ENCODE data around the gene GJC1.

GJC1 gene

DNA sequence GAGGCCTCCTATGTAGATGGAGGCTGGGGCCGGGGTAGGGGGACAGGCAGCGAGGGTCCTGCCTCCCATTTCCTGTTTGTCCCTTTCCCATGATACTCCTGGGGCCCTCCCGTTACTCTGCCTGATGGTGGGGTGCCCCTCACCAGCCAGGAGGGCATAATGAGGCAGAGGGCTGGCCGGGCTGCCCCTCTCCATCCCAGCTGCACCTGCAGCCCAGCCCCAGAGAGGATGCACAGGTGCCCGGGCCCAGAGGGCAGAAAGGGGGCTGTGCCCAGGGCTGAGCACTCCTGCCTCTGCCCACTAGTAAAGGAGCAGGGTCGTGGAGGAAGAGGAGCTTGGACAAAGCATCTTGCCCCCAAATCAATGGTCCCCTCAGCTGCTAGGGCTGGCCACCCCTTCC, 60.9 kb downstream of the GJC1 start:
- no peak for ATAC-seq
- TF ChIP-seq ZNF70 (CRISPR knock-in tag; IDR thresholded peaks at IDR 0.05) = no peak
- no peak for TF ChIP-seq TOX (CRISPR knock-in tag; IDR thresholded peaks at IDR 0.05; ENCODE audit: borderline replicate concordance)
- no peak for TF ChIP-seq CSDC2 (CRISPR knock-in tag; IDR thresholded peaks at IDR 0.05)
- TF ChIP-seq PPARA (CRISPR knock-in tag; IDR thresholded peaks at IDR 0.05; ENCODE audit: borderline replicate concordance) = no peak
- TF ChIP-seq ZFP30 (CRISPR knock-in tag; IDR thresholded peaks at IDR 0.05) = no peak
- TF ChIP-seq TCF4 (CRISPR knock-in tag; IDR thresholded peaks at IDR 0.05; ENCODE audit: borderline replicate concordance) = no peak
- TF ChIP-seq ZFP3 (CRISPR knock-in tag; IDR thresholded peaks at IDR 0.05) = no peak
- no peak for TF ChIP-seq ZNF8 (CRISPR knock-in tag; IDR thresholded peaks at IDR 0.05)
- TF ChIP-seq ESRRG (CRISPR knock-in tag; IDR thresholded peaks at IDR 0.05) = no peak
- TF ChIP-seq ARNTL (CRISPR knock-in tag; IDR thresholded peaks at IDR 0.05; ENCODE audit: borderline replicate concordance, low read depth) = no peak
- TF ChIP-seq, protein P1, sequence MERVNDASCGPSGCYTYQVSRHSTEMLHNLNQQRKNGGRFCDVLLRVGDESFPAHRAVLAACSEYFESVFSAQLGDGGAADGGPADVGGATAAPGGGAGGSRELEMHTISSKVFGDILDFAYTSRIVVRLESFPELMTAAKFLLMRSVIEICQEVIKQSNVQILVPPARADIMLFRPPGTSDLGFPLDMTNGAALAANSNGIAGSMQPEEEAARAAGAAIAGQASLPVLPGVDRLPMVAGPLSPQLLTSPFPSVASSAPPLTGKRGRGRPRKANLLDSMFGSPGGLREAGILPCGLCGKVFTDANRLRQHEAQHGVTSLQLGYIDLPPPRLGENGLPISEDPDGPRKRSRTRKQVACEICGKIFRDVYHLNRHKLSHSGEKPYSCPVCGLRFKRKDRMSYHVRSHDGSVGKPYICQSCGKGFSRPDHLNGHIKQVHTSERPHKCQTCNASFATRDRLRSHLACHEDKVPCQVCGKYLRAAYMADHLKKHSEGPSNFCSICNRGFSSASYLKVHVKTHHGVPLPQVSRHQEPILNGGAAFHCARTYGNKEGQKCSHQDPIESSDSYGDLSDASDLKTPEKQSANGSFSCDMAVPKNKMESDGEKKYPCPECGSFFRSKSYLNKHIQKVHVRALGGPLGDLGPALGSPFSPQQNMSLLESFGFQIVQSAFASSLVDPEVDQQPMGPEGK (CRISPR knock-in tag; IDR thresholded peaks at IDR 0.05; ENCODE audit: borderline replicate concordance) = no peak
- no peak for TF ChIP-seq ZC3H10 (CRISPR knock-in tag; IDR thresholded peaks at IDR 0.05)
- no peak for TF ChIP-seq RARB (CRISPR knock-in tag; IDR thresholded peaks at IDR 0.05)

- ATAC-seq = no peak
- TF ChIP-seq TCF4 (CRISPR knock-in tag; IDR thresholded peaks at IDR 0.05; ENCODE audit: borderline replicate concordance) (no peak), TSHZ2 (CRISPR knock-in tag; IDR thresholded peaks at IDR 0.05) (no peak)
Measured at GRCh38 chr17:44768505-44769142, 61.5 kb downstream of the GJC1 start.

GRCh38 chr17:44767493-44767892, 62.6 kb downstream of the GJC1 start:
- TF ChIP-seq ISL1 (CRISPR knock-in tag; IDR thresholded peaks at IDR 0.05) (no peak), ZNF70 (CRISPR knock-in tag; IDR thresholded peaks at IDR 0.05) (no peak), OSR1 (CRISPR knock-in tag; IDR thresholded peaks at IDR 0.05) (no peak), TOX (CRISPR knock-in tag; IDR thresholded peaks at IDR 0.05; ENCODE audit: borderline replicate concordance) (no peak), BACH2 (CRISPR knock-in tag; IDR thresholded peaks at IDR 0.05; ENCODE audit: borderline replicate concordance) (no peak), ZFP30 (CRISPR knock-in tag; IDR thresholded peaks at IDR 0.05) (no peak), ESRRG (CRISPR knock-in tag; IDR thresholded peaks at IDR 0.05) (no peak)
- TF ChIP-seq, protein P2, sequence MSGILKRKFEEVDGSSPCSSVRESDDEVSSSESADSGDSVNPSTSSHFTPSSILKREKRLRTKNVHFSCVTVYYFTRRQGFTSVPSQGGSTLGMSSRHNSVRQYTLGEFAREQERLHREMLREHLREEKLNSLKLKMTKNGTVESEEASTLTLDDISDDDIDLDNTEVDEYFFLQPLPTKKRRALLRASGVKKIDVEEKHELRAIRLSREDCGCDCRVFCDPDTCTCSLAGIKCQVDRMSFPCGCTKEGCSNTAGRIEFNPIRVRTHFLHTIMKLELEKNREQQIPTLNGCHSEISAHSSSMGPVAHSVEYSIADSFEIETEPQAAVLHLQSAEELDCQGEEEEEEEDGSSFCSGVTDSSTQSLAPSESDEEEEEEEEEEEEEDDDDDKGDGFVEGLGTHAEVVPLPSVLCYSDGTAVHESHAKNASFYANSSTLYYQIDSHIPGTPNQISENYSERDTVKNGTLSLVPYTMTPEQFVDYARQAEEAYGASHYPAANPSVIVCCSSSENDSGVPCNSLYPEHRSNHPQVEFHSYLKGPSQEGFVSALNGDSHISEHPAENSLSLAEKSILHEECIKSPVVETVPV (CRISPR knock-in tag; IDR thresholded peaks at IDR 0.05) = no peak
- TF ChIP-seq, protein P3, sequence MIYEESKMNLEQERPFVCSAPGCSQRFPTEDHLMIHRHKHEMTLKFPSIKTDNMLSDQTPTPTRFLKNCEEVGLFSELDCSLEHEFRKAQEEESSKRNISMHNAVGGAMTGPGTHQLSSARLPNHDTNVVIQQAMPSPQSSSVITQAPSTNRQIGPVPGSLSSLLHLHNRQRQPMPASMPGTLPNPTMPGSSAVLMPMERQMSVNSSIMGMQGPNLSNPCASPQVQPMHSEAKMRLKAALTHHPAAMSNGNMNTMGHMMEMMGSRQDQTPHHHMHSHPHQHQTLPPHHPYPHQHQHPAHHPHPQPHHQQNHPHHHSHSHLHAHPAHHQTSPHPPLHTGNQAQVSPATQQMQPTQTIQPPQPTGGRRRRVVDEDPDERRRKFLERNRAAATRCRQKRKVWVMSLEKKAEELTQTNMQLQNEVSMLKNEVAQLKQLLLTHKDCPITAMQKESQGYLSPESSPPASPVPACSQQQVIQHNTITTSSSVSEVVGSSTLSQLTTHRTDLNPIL (CRISPR knock-in tag; IDR thresholded peaks at IDR 0.05; ENCODE audit: low read depth) = no peak
- no peak for ATAC-seq

DNA sequence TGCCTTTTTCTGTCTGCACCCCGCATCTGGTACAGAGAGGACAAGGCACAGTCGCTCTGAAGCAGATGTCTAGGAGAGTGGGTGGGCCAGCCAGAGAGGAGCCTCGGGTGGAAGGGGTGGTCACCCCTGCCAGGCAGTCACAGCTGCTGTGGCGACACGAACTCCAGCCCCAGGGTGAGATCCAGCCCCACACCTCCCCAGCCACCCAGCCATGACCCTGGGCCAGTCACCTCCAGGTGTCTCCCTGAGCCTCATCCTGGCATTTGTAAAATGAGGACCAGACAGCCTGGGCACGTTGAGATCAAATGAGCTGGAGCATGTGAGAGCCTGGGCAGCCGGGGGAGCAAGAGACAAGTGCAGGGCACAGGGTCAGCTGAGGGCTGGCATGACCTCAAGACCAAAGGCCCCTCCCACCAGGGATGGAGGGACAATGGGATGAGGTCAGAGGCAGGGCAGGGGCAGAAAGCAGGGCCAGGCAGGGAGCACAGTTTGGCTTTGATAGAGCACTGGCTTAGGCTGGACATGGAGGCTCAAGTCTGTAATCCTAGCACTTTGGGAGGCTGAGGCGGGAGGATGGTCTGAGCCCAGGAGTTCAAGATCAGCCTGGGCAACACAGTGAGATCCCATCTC, 63.6 kb downstream of the GJC1 start:
- TF ChIP-seq, protein P1 (CRISPR knock-in tag; IDR thresholded peaks at IDR 0.05; ENCODE audit: borderline replicate concordance) = no peak
- TF ChIP-seq ZNF8 (CRISPR knock-in tag; IDR thresholded peaks at IDR 0.05) = no peak
- no peak for TF ChIP-seq PPARA (CRISPR knock-in tag; IDR thresholded peaks at IDR 0.05; ENCODE audit: borderline replicate concordance)
- no peak for TF ChIP-seq ZNF565 (CRISPR knock-in tag; conservative IDR thresholded peaks at IDR 0.05; ENCODE audit: low read depth)
- TF ChIP-seq TOX (CRISPR knock-in tag; IDR thresholded peaks at IDR 0.05; ENCODE audit: borderline replicate concordance) = no peak
- no peak for TF ChIP-seq ZFP30 (CRISPR knock-in tag; IDR thresholded peaks at IDR 0.05)
- TF ChIP-seq BACH2 (CRISPR knock-in tag; IDR thresholded peaks at IDR 0.05; ENCODE audit: borderline replicate concordance) = no peak
- no peak for ATAC-seq

All from SK-N-SH treated with all-trans-retinoic acid at 6 μM for 48 hours (cell line).